Measurements from ENCODE around the gene NBEAL2.

DNA sequence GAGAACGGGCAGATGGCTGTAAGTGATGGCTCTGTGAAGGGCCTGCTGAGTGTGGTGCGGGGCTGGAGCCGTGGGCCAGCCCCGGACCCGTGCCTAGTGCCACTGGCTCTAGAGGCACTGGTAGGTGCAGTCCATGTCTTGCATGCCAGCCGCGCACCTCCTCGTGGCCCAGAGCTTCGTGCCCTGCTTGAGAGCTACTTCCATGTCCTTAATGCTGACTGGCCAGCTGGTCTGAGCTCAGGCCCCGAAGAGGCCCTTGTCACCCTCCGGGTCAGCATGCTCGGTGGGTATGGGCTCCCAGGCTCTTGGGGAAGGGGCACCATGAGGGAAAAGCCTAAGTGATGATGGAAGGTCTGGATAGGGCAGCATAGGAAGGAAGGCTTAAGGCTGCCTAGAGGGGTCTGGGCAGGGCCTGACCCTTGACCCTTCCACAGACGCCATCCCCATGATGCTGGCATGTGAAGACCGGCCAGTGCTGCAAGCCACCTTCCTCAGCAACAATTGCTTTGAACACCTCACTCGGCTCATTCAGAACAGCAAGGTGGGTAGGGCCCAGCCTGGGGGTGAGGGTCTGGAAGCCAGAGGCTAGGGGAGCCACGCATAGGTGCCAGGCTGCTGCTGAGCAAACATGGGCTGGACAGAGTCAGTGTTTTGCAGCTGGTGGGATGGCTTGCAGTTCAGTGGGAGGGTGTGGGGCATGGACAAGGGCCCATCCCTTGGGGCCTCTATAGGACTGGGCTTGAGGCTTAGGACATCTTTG, 12.1 kb downstream of the NBEAL2 start:
- no peak for TF ChIP-seq POLR2A (IDR thresholded peaks at IDR 0.05; ENCODE audit: low read depth, low read length)
- TF ChIP-seq POLR2AphosphoS5 (IDR thresholded peaks at IDR 0.05; ENCODE audit: low read depth, low read length), result no peak
- no peak for TF ChIP-seq TAF1 (IDR thresholded peaks at IDR 0.05; ENCODE audit: low read depth, low read length)
- TF ChIP-seq SPI1 (IDR thresholded peaks at IDR 0.05; ENCODE audit: low read depth, low read length), result no peak
- TF ChIP-seq POU2F2 (IDR thresholded peaks at IDR 0.05; ENCODE audit: low read depth, low read length), result no peak
- no peak for TF ChIP-seq PAX5 (IDR thresholded peaks at IDR 0.05; ENCODE audit: insufficient read depth, low read length, severe bottlenecking)
